HG03558 (cell line): ENCODE measurements around the gene MINDY1.

Experiments
- ATAC-seq: cut with Tn5 transposase; IDR thresholded peaks from one replicate; pipeline ENCODE4 v1.9.1; 2021; ENCODE audit warnings: moderate number of reproducible peaks; ENCODE audit not compliant: unreplicated experiment; ENCODE audit errors: extremely low read depth

Gene MINDY1

GRCh38 chr1:151012684-151013471 lies 6.2 kb upstream of the MINDY1 start:
- ATAC-seq, result no peak

- no peak for ATAC-seq
Observed at GRCh38 chr1:151011154-151011850, 4.6 kb upstream of the MINDY1 start.

DNA sequence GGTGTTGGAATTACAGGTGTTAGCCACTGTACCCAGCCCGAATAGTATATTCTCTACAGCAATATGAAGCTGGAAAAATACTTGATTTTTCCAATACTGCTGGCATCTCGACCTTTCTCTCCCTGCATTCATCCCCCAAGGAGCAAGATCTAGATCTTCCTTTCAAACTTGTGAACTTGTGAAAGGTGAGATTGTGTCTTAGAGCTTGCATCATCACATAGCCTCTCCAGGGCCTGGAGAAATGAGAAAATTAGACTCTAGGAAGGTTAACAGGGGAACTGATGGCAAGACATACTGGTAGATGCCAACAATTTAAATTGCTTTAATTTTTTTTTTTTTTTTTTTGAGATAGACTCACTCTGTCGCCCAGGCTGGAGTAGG lies 3.6 kb upstream of the MINDY1 start:
- no peak for ATAC-seq

GRCh38 chr1:151009674-151010345 lies 3.1 kb upstream of the MINDY1 start:
- no peak for ATAC-seq

DNA sequence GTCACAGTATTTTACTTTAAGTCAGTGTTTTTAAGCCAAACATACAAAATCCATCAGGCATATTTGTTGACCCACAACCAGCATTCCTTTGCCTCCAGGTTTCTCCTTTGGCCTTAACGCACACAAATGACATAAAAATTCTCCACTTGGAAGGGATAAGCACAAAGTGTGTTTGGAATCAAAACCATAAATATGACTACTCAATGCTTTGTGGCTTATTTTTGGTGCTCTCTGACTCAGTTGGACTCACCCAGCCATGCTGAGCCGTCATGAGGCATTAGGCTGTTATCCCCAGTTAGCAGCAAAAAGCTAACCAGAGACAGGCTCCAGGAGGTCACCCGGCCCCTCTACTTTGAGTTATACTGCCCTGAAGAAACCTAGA lies 2.5 kb upstream of the MINDY1 start:
- no peak for ATAC-seq

DNA sequence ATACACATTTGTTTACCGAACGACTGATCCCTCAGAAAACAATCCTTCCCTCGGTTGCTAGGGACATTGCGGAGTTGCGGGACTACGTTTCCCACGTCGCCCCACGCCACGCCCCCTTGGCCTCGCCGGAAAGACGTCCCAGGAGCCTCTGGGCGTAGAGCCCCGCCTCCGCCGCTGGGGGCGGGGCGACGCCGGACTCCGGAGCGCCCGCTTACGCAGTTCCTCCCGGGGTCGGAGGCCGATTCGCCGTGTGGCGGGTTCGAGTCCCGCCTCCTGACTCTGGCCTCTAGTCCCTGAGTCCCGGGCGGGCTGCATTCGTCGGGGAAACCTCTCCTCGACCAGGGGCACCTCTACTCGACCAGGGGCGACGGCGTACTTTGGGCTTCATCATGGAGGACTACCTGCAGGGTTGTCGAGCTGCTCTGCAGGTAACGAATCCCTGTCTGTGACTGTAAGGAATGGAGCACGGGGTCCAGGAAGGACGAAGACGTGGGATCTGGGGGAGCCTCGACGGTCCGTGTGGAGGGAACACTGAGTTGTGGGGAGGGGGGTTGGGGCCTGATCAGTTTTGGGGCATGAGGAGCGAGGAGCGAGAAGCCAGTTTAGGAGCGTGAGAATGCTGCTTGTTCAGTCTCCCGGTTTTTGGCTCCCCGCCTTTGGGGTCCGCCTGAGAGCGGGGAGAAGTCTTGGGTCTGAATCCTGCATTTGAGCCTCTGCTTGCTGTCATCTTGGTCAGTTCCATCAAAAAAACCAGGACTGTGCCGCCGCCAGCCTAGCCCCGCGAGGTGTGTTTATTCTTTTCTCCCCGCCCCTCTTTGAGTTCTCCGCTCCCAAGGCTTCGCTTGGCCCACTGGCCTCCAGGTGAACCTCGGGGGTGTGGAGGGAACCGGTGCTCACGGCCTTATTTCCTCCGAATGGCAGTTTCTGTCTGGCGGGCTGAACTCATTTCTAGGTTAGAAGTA lies 1.8 kb upstream of the MINDY1 start, which contains the start of gene PRUNE1:
Gene PRUNE1 (plus strand): TSS at position 206 of the 962 bp plus-strand sequence. CDS start 184 bp downstream, at position 390.
- no peak for ATAC-seq

DNA sequence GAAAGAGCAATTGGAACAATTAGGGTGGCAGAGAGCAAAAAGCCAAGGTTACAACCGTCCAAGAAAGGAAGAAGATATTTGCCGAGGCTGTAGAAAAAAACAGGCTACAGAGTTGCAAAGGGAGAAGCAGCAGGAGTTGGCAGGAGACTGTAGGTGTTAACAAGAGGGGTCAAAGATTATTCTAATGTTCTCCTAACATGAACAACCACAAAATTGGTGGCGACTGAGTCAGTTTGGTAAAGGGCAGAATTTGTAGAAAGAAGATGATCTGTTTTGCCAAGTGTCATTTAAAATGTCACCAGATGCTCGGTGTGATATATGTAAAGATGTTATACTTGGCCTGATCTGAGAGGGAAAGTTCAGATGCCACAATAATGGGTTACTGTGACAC lies 1.1 kb upstream of the MINDY1 start:
- no peak for ATAC-seq

DNA sequence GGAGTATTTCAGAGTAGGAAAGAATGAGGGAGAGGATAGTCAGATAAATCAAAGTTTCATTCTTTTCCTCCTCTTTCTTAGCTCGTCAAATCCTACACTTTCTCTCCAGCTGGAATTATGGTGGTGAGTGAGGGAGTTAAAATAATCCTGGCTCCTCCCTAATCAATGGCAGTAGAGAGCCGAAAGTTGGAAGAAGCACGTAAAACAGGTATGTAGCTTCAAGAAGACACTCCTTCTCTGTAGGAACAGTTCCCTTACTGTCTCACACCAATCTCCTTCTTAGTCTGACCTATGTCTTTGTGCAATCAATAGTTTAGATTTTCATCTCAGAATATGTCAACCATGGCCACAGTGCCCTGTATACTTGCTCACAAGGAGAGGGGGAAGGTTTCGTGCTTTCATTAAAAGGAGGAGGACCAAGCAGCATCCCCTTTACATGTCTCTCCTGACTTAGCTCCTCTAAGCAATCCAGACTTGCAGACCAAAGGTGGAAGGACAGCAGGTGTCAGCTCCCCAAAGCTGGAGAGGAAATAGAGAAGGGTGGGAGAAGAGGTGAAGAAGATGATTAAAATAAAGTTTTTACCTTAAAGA lies 878 bp downstream of the MINDY1 start:
- ATAC-seq, result no peak

- no peak for ATAC-seq
Observed at GRCh38 chr1:151003180-151003579, 3.5 kb downstream of the MINDY1 start.

DNA sequence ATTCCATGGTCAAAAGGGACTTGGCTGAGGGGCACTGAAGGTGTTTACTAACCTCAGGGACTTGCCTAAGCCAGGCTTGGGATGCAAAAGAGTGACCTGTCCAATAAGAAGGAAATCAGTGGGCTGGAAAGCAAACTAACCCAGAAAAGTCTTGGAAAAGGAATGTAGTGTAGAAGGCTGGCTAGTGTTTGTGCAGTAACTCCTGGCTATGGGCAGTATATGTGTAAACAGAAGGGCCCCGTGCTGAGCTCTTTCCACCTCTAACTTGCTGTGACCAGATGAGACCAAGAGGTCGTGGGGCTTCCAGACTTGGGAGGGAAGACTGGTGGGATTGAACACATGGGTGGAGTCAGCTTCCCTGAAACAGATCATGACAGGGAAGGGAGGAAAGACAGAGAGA lies 4.1 kb downstream of the MINDY1 start:
- ATAC-seq, result no peak

DNA sequence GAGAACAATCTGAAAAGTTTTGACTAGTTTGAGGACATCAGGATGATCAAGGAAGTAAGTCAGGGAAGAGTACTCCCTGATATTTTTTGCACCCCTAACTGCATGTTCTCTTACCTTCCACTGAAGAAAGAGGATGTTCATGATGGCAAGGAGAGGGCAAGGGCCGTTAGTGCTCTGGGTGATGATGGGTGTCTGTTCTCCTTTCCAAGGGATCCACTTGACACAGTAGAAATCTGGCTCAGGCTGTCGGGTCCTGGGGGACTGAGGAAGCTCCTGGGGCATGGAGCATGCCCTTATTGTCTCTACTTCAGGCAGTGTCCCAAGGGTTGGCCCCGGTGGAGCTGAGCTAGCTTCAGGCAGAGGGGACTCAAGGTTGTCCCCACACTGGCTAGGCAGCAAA lies 4.7 kb downstream of the MINDY1 start:
- ATAC-seq, result no peak

DNA sequence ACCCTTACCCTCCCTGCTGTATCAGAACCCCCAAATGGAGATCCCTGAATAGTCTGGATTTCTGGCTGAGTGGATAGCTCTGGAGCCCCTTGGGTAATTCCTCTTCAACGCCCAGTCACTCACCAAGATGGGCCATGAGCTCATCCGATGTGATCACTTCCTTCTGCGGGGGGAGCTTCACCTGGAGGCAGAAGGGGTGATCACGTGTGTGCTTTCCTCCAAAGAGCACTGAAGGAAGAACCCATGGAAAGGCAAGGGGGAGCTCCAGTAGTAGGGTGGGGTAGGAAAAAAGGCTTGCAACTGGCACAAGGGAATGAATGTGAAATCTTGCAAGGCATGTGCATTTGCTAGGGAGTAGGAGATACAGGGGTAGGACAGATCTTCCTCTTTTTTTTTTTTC lies 5.1 kb downstream of the MINDY1 start:
- no peak for ATAC-seq

DNA sequence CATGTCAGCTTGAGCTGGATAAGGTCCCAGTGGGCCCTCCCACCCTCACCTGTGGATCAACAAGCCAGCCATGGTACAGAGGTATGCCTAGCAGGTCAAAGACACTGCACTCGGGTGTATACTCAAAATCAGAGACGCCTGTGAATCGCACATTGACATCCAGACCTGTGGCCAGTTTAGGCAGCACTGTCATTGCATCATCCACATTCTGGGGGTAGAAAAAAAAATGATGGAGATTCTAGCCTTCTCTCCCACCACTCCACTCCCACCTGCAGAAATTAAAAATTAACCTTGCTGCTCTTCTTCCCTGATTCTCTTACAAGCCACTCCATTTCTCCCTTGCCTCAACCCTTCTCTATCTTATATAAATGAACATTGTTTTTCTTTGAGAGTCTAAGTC lies 6.3 kb downstream of the MINDY1 start:
- no peak for ATAC-seq

GRCh38 chr1:150999926-151000325 lies 6.8 kb downstream of the MINDY1 start:
- ATAC-seq, result no peak

DNA sequence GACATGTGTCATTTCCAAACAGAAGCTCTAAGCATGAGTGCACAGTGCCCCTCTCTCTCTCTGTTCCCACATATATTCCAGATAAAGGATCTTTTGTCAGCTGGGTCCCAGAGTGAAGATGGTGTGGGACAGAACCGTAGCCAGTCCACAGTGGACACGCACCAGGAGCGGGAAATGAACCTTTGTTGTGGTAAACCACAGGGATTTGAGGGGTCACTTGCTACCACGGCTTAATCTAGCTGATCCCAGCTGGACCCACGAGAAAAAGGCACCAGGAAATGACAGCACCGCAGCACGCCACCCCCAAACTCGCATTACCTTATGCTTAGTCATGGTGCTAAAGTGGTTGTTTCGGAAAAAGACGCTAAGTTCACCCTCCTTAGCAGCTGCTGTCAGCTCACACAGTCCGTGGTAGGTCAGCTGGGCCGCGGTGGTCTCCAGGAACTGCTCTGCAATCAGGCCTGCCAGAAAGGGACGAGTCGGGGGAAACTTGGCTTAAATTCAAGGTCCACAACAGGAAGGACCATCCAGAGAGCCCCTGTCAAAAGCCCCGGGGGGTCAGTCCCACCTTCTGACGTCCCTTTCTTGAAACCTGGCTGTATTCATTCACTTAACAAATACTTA lies 7.5 kb downstream of the MINDY1 start:
- ATAC-seq, result no peak

DNA sequence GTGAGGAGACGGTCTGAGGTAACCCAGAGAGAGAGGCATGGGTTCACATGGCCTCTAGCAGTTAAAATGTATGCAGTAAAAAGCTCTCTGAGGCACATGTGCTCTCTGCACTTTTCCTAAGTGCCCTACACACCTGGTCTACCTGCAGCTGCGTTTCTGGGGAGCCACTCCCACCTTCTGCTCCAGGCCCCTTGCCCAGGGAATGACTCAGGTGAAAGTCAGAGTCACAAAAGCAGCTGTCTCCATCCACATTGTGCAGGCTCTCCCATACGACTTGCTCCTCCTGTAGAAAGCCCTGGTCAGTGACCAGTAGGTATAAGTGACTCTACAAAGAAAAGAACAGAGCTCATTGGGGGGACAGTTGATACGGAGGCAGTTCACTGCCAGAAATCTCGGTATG lies 8.8 kb downstream of the MINDY1 start:
- no peak for ATAC-seq

GRCh38 chr1:150997126-150997872 lies 9.4 kb downstream of the MINDY1 start:
- ATAC-seq, result no peak

- ATAC-seq, result no peak
Observed at GRCh38 chr1:150995896-150996295, 10.8 kb downstream of the MINDY1 start.

DNA sequence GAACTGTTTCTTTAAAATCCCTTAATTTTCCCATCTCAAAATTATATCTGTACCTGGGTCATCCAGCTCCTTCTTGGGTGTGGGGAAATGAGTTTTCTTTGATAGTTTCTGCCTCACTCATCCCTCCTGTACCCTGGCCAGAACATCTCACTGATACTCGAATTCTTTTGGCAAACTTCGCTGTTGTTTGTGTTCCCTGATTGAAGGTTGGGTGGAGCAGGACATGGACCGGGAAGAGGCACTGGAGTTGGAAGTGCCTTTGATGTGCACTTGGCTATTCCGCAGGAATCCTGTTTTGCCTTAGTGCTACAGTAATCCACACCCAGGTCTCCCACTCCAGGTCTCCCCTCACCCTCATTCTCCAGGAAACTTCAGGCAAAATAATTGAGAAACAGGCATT lies 11.2 kb downstream of the MINDY1 start:
- ATAC-seq, result no peak
